ENCODE results near the gene KLHL10. TPM values are rescaled to one million over a fixed set of nuclear protein-coding genes. Genes with fewer than 3 reads are reported as not detected.
"Not testable (repeated sequence)": the region's sequence is repeated elsewhere in the genome, so short reads cannot be mapped to it uniquely, and the experiment has no call there.

Gene KLHL10
- total RNA-seq, 1 donor from 2014 or later = under 0.01 TPM

DNA sequence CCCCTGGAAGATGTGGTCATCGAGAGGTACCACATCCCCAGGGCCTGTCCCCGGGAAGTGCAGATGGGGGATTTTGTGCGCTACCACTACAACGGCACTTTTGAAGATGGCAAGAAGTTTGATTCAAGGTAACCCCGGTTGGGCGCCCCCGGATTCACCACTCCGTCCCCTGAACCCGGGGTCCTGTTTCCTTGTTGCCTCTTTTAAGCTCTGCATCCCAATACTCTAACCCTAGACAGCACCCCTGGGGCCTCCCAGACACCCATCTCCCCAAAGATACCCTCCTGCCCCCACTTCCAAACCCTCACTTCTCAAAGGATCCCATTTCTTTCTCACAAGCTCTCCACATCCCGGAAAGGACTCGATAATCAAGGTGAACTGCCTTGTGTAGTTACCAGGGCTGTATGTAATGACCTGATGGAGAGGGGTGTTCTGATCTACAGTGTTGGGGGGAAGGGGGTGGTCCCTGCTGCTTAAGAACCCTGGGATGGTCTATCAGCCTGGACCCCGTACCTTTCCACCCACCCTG lies 24.4 kb upstream of the KLHL10 start:
- DNase-seq (ENCODE audit: low read depth in 2 of 2) = no peak

DNA sequence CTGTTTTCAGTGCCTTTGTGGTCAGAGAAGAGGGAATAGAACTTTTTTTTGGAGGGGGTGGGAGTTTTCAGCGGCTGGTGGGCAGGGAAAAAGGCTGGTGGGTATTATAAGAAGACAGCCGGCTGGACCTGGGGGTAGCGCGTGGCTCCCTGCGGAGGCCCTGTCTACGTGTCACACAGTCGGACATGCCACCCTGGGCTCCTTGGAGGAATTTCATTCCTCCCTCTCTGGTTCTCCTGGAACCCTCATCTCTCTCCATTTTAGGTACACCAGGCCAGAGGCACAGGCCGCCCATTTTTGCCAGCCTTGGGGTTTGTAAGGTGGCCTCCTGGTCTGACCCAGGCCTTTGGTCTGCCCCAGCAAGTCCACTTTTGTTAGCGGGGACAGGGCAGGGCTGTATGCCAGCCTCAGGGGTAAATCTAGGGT lies 23.9 kb upstream of the KLHL10 start:
- no peak for DNase-seq (ENCODE audit: low read depth in 2 of 2)

DNA sequence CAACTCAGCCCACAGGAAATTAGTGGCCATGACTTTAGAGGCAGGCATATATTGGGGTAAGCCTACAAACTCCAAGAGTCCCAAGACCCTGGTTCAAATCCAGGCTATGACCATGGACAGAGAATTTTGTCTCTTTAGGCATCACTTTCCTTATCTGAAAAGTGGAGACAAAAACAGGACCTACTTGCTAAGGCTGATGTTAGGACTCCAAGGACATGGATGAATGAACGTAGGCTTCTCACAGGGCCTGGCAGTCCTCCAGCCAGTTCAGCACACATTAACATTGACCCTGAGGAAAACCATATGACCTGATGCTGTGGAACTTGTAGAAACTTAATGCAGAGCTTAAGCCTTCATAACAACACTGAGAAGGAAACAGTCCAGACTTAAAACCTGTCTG lies 23.4 kb upstream of the KLHL10 start:
- no peak for DNase-seq (ENCODE audit: low read depth in 2 of 2)

DNA sequence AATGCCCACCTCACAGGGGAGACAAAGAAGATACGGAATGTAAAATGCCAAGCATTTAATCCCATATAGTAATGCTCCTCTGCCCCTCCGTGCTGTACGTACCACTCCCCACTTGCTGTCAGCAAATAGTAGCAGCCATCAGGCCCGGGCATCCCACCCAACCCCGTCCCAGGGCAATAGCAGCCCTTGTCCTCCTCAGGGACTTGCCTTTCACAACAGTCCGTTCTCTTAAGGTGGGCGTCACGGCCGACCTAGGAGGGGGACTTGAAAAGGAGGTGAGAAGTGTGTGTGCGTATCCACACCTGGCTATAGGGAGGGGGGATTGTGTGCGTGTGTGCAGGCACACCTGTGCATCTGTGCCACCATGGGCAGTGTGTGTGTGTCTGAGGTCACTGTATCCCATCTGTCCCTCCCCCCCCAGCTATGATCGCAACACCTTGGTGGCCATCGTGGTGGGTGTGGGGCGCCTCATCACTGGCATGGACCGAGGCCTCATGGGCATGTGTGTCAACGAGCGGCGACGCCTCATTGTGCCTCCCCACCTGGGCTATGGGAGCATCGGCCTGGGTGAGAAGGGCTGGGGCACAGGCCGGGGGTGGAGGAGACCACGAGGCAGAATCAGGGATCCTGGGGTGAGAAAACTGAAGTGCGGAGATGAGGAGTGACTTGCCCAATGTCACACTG lies 20.8 kb upstream of the KLHL10 start:
- no peak for DNase-seq (ENCODE audit: low read depth in 2 of 2)

DNA sequence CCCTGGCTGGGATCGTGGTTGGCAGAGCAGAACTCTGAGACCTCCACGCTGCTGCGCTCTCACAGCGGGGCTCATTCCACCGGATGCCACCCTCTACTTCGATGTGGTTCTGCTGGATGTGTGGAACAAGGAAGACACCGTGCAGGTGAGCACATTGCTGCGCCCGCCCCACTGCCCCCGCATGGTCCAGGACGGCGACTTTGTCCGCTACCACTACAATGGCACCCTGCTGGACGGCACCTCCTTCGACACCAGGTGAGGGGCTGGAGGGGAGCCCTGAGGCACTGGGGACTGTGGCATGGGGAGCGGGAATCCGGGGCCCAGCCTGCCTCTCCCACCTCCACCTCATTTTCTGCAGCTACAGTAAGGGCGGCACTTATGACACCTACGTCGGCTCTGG lies 19.6 kb upstream of the KLHL10 start:
- no peak for DNase-seq (ENCODE audit: low read depth in 2 of 2)

DNA sequence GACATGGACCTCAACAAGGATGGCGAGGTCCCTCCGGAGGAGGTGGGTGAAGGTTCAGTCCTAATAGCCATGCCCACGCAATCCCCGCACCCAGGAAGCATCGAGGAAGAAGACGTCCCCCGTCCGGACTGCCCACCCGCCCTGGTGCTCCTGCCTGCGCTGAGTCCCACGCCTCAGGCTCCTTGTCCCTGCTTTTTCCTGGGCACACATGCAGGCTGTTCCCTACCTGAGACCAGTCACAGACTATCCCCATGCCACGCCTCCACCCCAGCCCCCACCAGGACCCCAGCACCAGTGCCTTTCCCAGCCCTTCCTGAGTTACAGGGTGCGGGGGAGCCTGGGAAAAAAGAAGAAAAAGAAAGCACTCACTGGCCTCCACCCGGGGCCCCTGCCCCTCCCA lies 15.8 kb upstream of the KLHL10 start:
- DNase-seq (ENCODE audit: low read depth in 2 of 2) = no peak

DNA sequence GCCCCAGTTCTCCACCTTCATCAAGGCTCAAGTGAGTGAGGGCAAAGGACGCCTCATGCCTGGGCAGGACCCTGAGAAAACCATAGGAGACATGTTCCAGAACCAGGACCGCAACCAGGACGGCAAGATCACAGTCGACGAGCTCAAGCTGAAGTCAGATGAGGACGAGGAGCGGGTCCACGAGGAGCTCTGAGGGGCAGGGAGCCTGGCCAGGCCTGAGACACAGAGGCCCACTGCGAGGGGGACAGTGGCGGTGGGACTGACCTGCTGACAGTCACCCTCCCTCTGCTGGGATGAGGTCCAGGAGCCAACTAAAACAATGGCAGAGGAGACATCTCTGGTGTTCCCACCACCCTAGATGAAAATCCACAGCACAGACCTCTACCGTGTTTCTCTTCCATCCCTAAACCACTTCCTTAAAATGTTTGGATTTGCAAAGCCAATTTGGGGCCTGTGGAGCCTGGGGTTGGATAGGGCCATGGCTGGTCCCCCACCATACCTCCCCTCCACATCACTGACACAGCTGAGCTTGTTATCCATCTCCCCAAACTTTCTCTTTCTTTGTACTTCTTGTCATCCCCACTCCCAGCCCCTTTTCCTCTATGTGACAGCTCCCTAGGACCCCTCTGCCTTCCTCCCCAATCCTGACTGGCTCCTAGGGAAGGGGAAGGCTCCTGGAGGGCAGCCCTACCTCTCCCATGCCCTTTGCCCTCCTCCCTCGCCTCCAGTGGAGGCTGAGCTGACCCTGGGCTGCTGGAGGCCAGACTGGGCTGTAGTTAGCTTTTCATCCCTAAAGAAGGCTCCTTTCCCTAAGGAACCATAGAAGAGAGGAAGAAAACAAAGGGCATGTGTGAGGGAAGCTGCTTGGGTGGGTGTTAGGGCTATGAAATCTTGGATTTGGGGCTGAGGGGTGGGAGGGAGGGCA lies 15.1 kb upstream of the KLHL10 start:
- no peak for DNase-seq (ENCODE audit: low read depth in 2 of 2)

DNA sequence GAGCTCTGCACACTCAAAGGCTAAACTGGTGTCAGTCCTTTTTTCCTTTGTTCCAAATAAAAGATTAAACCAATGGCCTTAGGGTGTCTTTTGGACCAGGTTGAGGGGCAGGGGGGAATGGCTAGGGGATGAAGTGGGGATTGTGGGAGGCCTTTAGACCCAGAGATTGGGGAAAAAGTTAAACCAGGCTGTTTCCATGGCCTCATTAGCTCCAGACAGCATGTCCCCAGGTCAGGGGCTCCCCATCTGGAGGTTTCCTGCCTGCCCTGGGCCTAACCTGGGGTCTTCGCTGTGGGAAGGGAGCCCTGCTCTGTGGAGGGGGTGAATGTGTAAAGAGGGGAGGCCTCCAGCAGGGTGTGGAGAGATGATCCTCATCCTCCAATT lies 14.5 kb upstream of the KLHL10 start:
- DNase-seq (ENCODE audit: low read depth in 2 of 2) = no peak

DNA sequence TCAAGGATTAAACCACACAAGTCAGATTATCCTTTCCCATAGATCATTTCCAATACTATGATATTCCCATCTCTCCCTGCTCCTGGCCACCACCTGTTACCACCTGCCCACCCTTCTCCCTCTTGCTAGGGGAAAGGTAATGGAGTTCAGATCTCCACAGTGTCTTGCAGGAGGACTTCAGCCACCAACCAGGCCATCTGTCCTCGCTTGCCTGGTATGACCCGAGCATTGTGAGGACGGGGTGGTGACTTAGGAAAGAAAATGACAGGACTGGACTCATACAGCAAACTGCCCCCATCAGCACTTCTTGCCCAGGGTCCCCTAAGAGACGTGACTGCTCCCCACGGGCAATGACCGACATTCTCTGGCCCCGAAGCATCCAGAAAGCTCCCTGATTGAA lies 14.0 kb upstream of the KLHL10 start:
- DNase-seq (ENCODE audit: low read depth in 2 of 2) = no peak

DNA sequence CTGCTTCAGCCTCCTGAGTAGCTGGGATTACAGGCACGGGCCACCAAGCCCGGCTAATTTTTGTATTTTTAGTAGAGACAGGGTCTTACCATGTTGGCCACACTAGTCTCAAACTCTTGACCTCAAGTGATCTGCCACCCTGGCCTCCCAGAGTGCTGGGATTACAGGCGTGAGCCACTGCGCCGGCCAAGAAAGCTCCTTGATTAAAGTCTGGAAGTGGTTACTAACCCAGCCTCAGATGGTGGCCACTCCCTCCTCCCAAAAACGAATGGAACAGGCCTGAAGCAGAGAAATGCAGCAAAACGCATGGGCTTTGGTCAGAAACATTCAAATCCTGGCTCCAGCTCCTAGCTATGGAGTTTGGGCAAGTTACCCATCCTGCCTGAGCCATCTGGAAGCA lies 13.5 kb upstream of the KLHL10 start:
- no peak for DNase-seq (ENCODE audit: low read depth in 2 of 2)

DNA sequence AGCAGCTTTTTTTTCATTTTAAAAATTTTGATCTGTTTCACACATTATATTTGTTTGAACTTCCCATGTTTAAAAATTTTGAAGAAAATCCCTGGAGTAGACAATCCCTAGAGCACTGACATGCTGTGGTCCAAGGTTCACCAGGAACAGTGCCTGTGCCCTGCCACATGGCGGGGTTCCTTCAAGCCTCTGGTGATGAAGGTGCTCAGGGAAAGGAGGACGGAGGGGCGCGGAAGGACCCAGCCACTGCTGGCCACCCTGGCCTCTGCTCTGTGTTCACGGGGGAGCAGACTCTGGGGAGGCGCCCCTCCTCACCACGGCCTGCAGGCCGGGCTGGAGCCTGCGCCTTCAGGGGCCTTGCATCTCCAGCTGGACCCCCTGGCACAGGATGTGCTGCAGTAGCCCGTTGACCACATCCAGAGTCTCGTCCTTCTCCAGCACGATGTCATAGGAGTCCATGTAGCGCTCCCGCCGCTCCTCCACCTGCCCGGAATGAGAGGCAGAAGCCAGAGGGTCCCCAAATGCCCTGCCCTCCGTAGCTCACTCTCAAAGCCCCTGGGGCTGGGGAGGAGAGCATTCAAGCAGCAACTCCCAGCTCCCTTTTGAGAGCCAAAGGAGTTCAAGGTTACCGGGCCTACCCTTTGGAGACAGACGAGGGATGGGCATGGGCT lies 12.3 kb upstream of the KLHL10 start:
- DNase-seq (ENCODE audit: low read depth in 2 of 2) = no peak

DNA sequence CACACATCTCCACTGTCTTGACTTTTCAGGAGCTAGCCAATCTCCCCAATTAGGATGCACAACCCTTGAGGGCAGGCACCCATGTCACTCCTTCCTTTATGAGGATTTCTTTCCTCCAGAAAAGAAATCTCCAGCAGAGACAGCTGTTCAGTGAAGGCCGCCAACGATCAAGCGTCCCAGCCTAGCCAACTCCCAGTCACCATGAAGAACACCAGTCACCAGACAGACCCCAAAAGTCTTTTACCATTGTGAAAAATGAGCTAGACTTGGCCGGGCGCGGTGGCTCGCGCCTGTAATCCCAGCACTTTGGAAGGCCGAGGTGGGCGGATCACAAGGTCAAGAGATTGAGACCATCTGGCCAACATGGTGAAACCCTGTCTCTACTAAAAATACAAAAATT lies 7.7 kb upstream of the KLHL10 start:
- DNase-seq (ENCODE audit: low read depth in 2 of 2) = not testable (repeated sequence)

DNA sequence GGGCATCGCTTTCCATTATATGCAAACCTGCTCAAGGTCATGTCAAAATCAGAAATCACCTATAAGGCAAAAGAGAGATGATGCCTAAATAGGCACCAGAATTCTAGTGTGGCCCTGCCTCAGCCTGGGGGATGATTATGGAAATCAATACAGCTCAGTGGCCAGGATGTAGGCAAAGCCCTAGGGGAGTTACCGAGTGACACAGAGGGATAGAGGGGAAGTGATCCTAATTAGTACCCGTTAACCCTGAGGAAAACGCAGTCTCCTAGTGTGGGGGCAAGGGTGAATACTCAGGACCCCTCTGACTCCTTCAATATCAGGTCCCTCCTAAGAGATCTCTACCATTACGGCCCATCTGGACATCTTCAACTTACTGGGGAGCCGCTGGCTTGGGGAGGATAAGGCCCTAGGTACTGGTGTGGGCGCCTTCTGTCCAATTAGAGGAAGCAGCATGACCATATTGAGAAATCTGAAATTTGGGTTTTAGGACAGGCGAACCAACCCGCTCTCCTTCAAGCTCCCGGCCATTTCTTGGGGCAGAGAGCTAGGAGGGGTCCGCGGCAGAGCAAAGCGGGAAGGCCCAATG lies 2.3 kb upstream of the KLHL10 start:
- no peak for DNase-seq (ENCODE audit: low read depth in 2 of 2)

DNA sequence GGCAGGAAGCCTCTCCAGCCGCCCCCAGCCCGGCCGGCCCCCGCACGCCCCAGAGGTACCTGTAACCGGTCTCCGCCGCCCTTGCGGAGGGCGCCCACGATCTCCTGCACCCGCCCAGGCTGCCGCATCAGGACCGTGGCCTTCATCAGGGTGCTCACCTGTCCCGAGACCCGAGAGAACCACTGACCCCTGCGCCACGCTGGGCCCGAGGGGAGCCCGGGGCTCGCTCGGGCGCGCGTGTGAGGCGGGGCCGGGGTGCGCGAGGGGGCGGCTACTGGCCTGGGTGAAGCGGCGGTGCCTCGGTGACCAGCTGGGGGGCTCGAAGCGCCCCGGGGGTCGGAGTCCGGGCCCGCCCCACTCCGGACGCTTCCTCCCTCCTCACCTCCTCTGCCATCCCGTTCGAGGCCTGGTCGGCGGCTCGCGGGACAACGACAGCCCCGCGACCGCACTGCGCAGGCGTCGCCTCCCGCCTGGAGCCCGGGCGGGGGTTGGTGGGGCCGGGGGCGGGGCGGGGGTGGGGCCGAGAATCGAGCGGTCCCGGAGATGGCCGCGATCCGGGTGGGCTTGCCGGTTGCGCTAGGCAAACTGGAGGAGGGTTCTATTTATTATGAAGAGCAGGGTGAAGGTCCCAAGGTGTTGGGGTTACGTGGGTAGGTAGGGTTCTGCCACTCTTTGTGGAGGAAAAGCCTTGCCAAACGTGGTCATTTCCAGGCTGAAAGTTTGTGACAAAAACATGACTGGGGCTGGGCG lies 1.6 kb upstream of the KLHL10 start, which contains the start of gene NT5C3B:
Gene NT5C3B, minus strand, starts transcription at position 433 of the 750 bp plus-strand sequence. Its CDS starts 39 bp downstream, at position 394.
- DNase-seq (ENCODE audit: low read depth in 2 of 2) = peak in 1 of 2 donors; percentile 54

DNA sequence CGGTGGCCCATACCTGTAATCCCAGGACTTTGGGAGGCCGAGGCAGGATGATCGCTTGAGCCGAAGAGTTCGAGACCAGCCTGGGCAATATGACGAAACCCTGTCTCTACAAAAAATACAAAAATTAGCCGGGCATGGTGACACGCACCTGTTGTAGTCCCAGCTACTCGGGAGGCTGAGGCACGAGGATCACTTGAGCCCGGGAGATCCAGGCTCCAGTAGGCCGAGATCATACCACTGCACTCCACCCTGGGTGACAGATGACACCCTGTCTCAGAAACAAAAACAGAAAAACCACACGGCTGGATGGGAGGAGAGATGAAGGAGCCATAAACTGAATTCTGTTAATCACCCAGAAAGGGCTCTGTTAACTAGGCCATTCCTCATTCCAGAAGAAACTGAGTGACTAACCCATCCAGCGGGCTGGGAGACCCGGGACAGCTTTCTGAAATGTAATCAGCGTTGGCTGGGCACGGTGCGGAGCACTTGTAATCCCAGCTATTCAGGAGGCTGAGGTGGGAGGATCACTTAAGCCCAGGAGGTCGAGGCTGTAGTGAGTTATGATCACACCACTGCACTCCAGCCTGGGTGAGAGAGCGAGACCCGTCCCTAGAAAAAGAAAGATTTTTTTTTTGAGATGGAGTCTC lies 952 bp upstream of the KLHL10 start:
- DNase-seq (ENCODE audit: low read depth in 2 of 2) = no peak

DNA sequence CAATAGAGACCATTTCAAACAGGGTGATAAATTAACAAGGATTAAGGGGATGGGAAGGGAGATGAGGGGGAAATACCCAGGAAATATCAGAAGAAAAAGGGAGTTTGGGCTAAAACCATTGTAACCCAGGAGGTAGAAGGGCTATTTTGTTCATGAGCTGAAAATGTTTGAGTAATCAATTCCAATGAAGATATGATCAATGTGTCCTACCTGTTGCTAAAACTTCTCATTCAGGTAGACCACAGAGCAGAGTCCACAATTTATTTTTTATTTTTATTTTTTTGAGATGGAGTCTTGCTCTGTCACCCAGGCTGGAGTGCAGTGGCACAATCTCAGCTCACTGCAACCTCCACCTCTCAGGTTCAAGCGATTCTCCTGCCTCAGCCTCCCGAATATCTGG lies 1.8 kb downstream of the KLHL10 start:
- not testable (repeated sequence) for DNase-seq (ENCODE audit: low read depth in 2 of 2)

DNA sequence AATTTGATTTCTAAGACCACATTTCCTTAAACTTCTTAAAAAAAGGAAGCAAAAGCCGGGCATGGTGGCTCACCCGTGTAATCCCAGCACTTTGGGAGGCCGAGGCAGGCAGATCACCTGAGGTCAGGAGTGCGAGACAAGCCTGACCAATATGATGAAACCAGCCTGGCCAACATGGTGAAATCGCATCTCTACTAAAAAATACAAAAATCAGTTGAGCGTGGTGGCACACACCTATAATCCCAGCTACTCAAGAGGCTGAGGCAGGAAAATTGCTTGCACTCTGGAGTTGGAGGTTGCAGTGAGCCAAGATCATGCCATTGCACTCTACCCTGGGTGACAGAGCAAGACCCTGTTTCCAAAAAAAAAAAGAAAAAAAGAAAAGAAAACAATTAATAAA lies 3.2 kb downstream of the KLHL10 start:
- not testable (repeated sequence) for DNase-seq (ENCODE audit: low read depth in 2 of 2)

DNA sequence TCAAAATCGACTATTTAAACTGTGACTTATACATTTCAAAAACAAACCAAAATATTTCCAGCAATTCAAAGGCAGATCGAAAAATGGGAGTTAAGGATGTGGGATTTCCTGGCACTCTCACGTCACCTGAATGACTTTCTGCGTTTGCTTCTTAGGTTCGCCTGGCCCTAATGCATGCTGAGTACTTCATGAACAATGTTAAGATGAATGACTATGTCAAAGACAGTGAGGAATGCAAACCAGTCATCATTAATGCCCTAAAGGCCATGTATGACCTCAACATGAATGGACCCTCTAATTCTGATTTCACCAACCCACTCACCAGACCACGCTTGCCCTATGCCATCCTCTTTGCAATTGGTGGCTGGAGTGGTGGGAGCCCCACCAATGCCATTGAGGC lies 7.3 kb downstream of the KLHL10 start:
- DNase-seq (ENCODE audit: low read depth in 2 of 2) = no peak

DNA sequence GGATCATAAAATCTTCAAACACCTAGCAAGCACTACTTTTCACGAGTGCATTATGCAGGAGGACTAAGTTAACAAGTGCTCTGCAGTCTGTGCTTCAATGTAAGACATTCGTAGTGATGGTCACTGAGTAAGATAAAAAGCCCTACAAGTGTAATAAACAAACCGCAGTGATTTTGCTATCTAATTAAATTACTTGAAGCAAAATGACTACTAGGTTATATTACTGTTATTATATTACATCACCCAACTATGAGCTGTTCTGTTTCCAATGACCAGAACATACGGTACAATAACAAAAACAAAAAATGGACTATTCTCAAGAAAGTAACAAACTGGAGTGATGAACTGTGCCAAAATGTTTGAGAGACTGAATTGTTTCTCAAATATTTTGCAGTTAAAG lies 11.2 kb downstream of the KLHL10 start:
- no peak for DNase-seq (ENCODE audit: low read depth in 2 of 2)

DNA sequence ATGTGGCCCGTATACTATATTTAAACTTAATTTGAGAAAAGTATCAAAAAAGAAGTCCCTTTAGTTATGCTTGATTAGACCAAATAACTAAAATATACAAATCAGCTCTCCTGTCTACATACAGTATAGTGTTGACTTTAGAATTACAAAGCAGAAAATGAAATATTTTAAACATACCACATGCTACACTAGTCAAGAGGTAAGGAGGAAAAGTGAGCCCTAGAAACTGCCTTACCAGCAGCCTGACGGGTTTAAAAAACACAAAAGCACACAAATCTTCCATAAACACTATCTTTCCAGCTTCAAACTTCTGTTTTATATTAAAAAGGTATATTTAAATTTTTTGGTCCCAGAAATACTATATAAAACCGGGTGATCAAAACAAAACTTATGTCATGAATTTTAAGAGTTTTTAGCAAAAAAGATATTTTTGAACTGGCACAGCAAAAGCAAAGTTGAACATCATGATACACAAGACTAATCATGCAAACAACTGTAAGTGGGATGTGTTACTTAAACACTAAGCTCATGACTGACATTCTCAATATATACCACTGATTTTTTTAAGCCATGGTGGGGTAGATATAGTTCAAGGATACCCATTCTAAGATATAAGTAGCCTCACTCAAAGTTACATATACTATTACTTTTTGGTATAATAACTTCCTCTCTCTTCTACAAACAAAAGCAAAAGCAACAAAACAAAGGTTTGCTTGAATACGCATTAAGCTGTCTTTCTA lies 11.8 kb downstream of the KLHL10 start:
- no peak for DNase-seq (ENCODE audit: low read depth in 2 of 2)

Measured in dermis microvascular lymphatic vessel endothelial cell (primary cell).